ENCODE results near the gene ABCA4. TPM values are rescaled to one million over a fixed set of nuclear protein-coding genes. Genes with fewer than 3 reads are reported as not detected.
"Not testable (repeated sequence)": the region's sequence is repeated elsewhere in the genome, so short reads cannot be mapped to it uniquely, and the experiment has no call there.

Gene ABCA4
- total and polyA plus RNA-seq, 2 of the 8 experiments (the other 6 are each of a cell fraction or from before 2014, with no cell fraction given): 0.06 TPM; not detected in 1

DNA sequence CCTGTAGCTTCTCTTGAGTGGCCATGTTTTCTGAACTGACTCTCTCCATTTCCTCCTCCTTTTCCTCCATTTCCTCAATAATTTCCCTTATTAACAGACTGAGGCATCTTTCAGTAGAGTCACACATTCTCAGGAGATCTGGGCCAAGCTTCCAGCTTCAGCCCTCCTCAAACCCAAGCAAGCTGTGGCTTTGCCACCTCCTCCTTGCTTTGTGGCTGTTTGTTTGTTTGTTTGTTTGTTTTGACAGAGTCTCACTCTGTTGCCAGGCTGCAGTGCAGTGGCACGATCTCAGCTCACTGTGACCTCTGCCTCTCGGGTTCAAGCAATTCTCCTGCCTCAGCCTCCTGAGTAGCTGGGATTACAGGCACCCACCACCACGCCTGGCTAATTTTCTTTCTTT lies 130.5 kb downstream of the ABCA4 start:
- H3K4ac ChIP-seq (replicated peaks; ENCODE audit: insufficient read length, low read depth, low read length); H3K79me2 ChIP-seq (ENCODE audit: control insufficient read depth in 1 of 2, insufficient read depth in 2 of 2, low read length in 2 of 2); H3K14ac ChIP-seq (ENCODE audit: insufficient read length); H2BK5ac ChIP-seq (ENCODE audit: low read depth, low read length); H2BK12ac ChIP-seq (ENCODE audit: low read depth, low read length); H4K5ac ChIP-seq (ENCODE audit: insufficient read length, low read depth, low read length); H3K18ac ChIP-seq (ENCODE audit: extremely low read depth, low read length); H4K20me1 ChIP-seq (replicated peaks in 1 of 2; ENCODE audit: control insufficient read depth in 1 of 2, insufficient read depth in 2 of 2, low read length in 2 of 2); FAIRE-seq; H2BK15ac ChIP-seq (ENCODE audit: low read length); H3K79me1 ChIP-seq (ENCODE audit: low read depth, low read length); H3K4me1 ChIP-seq (replicated peaks in 1 of 4; ENCODE audit: control insufficient read depth in 3 of 4, insufficient read depth in 4 of 4, low read length in 3 of 4); H3K23ac ChIP-seq (ENCODE audit: insufficient read length); H4K8ac ChIP-seq (ENCODE audit: extremely low read depth, insufficient read depth, low read length); H3K9ac ChIP-seq (replicated peaks in 1 of 4; ENCODE audit: extremely low read depth in 1 of 4, low read depth in 3 of 4, low read length in 3 of 4); H3K27ac ChIP-seq (ENCODE audit: low read depth, low read length); H2BK120ac ChIP-seq (replicated peaks; ENCODE audit: low read depth, low read length); H3K56ac ChIP-seq (replicated peaks; ENCODE audit: insufficient read length, low read depth, low read length); H2AK5ac ChIP-seq (ENCODE audit: low read depth, low read length); POLR2A ChIA-PET (ENCODE audit: partially characterized antibody); H3K23me2 ChIP-seq (ENCODE audit: low read depth, low read length); H3K27me3 ChIP-seq (replicated peaks in 1 of 4; ENCODE audit: control insufficient read depth in 3 of 4, extremely low read depth in 1 of 4, insufficient read depth in 3 of 4, low read length in 3 of 4); H3K4me2 ChIP-seq (ENCODE audit: insufficient read depth in 1 of 2, low read depth in 2 of 2, low read length in 2 of 2); H3K36me3 ChIP-seq (ENCODE audit: control insufficient read depth in 2 of 4, insufficient read depth in 4 of 4, low read length in 3 of 4); H3K9me3 ChIP-seq (ENCODE audit: insufficient read depth in 2 of 2, low read depth in 1 of 2, low read length in 1 of 2); H2BK20ac ChIP-seq (ENCODE audit: low read length); H2AFZ ChIP-seq (ENCODE audit: low read length); H4K91ac ChIP-seq (replicated peaks; ENCODE audit: insufficient read length, low read length); H3K4me3 ChIP-seq (ENCODE audit: extremely low read depth in 1 of 4, insufficient read depth in 2 of 4, low read depth in 3 of 4, low read length in 4 of 4); DNase-seq (ENCODE audit: low read depth in 1 of 2, low spot score in 2 of 2): not testable (repeated sequence)
- CTCF ChIA-PET (ENCODE audit: partially characterized antibody): interaction anchor here (0.9 to 5.3 kb wide), 7 partner anchors 10 to 396 kb away, joined by 3 to 46 read pairs (median 5); no protein-coding TSS in a partner anchor
- 87% methylated on average over 2 of the region's 3 CpGs; no CpG with 5 or more reads in 1 of the 2 experiments for WGBS, 2 experiments (ENCODE audit: extremely low coverage in 1 of 2, insufficient coverage in 1 of 2, insufficient read length in 1 of 2, insufficient replicate concordance in 2 of 2, low coverage in 1 of 2, low lambda C conversion rate in 2 of 2, missing lambda C conversion rate in 1 of 2)
